Stimulated activated CD8-positive, alpha-beta memory T cell treated with anti-CD3 and anti-CD28 coated beads, Interleukin-4, amount 100 ng/mL, for 48 hours (primary cell): ENCODE measurements around the gene PADI6.
"Not testable (repeated sequence)": the region's sequence is repeated elsewhere in the genome, so short reads cannot be mapped to it uniquely, and the experiment has no call there.

ENCODE experiments used
- DNase-seq: peaks from one replicate; pipeline ENCODE4 v3.0.0-alpha.2; 2020

The PADI6 gene

GRCh38 chr1:17371896-17372295 is at the start of gene PADI6:
Gene PADI6 (plus strand): TSS chr1:17372196. CDS start chr1:17372246, 50 bp downstream.
- DNase-seq = no peak

GRCh38 chr1:17328855-17329254 is 43.1 kb upstream of the PADI6 start:
- no peak for DNase-seq

DNA sequence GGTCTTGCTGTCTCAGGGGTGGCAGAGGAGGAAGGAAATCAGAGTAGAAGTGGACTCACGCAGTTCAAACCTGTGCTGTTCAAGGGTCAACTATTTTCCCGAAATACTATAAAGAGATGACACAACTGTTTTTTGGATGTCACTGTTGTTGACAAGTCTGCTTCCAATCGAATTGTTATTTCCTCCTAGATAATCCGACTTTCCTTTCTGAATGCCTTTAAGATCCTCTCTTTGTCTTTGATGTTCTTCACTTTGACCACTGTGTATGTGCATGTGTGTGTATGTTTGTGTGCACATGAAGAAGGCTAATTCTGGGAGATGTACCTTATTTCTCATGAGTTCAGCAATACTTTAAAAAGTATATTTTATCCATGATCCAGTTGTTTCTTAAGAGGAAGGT is 42.4 kb upstream of the PADI6 start:
- DNase-seq = no peak

- DNase-seq = no peak
Observed at GRCh38 chr1:17330856-17331255, 41.1 kb upstream of the PADI6 start.

DNA sequence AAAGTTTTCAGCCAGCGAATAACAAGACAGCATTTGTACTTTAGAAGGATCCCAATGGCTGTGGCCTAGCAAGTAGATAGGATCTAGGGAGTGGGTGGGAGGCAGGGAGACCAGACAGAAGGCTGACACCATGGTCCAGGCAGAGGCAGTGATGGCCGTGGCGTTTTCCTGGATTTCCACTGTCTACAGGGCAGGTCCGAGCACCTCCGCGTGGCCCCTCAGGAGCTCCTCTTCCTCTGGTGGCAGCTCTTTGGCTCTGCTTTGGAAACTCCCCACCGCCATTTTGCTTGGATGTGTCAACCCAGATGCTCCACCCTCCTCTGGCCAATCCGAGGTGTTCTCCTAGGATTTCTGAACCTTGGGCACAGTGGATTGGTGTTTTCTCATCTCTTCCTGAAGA is 38.9 kb upstream of the PADI6 start:
- no peak for DNase-seq

DNA sequence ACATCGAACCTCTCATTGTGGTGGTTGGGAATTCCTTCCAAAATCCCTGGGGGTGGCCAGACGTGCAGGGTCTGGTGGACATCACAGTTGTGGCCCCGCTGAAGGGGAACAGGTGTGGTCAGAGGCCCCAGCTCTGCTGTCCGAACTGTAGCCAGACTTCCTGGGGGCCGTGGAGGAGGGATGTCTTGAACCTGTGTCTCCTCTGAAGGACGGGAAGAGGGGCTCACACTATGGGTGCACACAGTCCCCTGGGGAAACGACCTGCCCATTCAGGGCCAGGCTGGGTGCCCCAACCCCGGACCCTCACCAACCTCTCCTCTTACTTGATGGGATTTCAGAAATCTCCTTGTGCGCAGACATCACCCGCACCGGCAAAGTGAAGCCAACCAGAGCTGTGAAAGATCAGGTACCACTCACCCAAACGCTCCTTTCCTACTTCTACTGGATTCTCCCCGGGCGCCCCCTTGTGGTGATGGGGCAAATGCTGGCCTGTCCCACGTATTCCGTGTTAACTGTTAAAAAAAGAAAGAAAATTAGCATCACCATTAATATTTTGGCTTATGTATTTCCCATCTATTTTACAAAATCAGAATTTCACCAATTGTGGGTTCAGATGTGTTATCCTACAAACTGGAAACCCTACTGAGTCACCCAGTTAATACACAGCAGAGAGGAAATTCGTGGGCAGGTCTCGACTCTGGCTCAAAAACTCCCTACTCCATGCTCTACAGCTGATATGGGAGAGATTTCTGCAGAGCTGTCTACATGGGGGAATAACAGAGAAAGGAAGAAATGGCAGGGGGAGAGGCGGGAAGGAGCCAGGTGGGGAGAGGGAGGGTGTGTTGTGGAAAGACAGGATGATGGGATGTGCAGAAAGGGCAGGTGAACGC is 35.9 kb upstream of the PADI6 start:
- peak; percentile 88 for DNase-seq

GRCh38 chr1:17338706-17339493 is 33.1 kb upstream of the PADI6 start:
- no peak for DNase-seq

DNA sequence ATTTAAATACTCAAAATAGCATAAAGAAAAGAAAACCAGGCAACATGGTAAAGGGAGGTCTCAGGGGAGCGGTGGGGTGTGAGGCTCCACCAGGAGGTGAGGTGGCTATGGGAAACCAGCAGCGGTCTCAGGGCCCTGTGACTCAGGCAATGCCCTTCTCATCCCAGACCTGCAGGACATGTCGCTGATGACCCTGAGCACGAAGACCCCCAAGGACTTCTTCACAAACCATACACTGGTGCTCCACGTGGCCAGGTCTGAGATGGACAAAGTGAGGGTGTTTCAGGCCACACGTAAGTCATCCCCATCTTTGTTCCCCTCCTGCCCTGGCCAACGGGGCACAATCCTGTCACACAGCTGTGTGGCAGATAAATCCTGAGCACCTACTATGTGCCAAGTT is 32.5 kb upstream of the PADI6 start:
- no peak for DNase-seq

DNA sequence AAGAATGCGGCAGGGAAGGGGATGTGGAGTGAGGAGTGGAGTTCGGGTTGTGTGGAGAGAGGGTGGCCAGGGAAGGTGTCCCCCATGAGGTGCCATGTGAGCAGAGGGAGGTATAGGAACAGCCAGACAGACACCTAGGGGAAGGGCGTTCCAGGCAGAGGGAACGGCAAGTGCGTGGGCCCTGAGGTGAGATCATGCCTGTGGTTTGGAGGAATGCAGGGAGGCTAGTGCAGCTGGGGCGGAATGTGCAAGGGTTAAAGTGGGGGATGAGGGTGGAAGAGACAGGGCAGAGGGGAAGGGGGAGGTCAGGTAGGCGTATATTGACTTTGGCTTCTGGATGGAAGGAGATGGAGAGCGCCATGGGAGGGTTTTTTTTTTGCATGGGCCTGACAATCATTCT is 31.6 kb upstream of the PADI6 start:
- no peak for DNase-seq

DNA sequence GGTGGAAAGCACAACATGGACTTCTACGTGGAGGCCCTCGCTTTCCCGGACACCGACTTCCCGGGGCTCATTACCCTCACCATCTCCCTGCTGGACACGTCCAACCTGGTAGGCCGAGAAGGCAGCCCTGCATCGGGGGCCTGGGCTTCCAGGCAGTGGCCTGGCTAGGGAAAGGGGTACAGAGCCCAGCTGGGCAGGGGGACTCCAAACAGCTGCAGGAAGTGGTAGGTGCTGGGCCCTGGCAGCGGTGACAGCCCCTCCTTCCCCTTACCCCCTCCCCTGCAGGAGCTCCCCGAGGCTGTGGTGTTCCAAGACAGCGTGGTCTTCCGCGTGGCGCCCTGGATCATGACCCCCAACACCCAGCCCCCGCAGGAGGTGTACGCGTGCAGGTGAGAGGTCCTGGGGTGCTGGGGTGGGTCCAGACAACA is 30.0 kb upstream of the PADI6 start:
- DNase-seq = no peak

GRCh38 chr1:17345506-17345905 is 26.5 kb upstream of the PADI6 start:
- DNase-seq = not testable (repeated sequence)

DNA sequence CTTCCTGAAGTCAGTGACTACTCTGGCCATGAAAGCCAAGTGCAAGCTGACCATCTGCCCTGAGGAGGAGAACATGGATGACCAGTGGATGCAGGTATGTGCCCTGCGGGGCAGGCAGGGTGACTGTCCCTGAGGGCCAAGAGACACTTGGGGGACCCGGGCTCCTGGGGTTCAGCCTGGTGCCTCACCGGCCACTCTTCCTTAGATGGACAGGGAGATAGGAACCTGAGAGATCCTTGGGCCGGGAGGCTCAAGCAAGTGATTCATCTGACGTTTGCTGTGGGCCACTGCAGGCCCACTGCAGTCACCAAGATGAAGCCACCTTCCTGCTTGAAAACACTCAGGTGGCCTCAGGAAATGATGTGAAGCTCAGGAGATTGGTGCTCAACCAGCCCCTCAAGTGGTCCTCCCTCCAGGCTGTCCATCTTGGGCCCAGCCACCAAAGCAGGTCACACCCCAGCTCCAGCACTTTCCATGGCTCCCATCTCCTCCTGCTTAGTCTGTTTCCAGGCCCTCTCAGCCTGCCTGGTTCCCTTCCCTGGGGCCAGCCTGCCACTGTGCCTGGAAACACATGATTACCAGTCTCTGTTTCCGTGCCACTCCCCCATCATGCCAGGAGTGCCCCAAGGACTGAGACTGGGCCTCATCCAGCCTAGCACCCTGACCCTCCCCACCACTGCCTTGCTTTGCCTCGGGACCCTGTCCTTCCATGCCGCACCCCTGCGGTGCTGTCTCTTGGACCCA is 25.8 kb upstream of the PADI6 start:
- no peak for DNase-seq

DNA sequence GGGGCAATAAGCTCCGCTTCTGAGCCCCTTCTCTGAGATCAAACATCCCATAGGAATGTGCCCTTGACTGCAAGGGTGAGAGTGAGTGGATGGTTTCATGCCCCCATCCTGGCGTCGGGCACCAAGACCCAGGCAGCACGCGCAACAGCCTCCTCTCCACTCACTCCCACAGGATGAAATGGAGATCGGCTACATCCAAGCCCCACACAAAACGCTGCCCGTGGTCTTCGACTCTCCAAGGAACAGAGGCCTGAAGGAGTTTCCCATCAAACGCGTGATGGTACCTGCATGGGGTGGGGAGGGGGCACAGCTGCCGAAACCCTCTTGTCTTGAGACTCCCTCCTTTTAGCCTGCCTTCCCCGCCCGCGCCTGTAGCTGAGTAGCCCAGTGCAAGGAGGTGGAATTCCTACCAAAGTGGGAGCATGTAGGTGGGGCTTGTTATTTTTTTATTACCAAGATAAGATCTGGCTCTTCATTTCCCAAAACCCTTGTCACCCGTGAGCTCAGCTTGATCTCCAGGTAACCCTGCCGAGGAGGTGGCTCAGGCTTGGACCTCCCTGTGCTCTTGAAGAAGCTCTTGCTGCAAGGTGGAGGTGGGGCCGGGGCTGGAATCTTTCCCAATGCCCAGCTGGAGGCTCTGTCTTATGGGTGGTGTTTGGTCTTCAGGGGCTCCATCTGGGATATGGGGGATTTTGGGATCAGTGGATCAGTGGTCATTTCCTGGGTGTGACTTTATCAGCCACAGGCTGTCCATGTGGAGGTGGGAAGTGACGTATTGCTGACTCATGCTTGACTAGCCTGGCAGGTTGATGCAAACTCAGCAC is 24.0 kb upstream of the PADI6 start:
- DNase-seq = no peak

DNA sequence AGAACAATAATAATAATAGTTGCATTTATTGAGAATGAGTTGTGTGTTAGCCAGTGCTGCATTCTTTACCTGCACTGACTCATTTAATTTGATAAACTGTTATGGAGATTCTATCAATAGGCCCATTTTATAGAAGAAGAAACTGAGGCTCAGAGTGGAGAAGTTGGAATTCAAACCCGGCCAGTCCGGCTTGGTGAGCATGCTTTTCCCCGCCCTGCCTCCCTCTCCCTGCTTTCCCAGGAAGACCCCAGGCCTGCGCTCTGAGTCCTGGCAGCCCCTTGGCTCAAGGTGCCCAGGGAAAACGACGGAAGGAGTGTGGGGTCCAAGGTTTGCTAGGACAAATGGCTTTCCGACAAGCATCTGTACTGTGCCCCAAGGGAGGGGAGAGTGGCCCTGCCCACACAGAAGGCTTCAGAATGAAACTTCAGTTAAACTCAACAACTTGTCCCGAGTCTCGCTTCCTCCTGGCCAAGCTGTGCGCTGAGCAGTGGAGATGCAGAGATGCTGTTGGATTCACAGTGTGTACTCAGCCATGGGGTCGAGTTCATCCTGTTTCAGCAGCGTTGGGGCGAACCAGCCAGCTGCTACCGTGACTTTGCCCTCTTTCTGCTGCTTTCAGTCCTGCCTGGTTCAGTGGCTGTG is 23.3 kb upstream of the PADI6 start:
- no peak for DNase-seq

DNA sequence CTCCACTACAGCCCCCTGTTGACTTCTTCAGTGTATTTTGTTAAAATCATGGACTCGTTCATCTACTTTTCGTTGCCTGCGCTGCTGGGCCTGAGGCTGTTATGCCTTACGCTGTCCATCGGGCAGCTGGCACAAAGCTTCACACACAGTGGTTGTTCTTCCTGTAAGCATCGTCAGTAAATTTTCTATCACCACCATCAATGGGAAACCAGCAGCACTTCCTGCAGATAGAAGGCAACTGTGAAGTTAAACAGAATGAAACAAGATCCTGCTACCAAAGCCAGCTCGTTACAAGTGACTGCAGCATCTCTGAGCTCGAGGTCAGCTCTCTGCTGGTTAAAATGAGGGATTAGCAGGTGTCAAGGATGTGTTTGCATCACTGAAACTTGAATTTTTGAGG is 21.9 kb upstream of the PADI6 start:
- DNase-seq = no peak

GRCh38 chr1:17350928-17351446 is 21.0 kb upstream of the PADI6 start:
- DNase-seq = no peak

DNA sequence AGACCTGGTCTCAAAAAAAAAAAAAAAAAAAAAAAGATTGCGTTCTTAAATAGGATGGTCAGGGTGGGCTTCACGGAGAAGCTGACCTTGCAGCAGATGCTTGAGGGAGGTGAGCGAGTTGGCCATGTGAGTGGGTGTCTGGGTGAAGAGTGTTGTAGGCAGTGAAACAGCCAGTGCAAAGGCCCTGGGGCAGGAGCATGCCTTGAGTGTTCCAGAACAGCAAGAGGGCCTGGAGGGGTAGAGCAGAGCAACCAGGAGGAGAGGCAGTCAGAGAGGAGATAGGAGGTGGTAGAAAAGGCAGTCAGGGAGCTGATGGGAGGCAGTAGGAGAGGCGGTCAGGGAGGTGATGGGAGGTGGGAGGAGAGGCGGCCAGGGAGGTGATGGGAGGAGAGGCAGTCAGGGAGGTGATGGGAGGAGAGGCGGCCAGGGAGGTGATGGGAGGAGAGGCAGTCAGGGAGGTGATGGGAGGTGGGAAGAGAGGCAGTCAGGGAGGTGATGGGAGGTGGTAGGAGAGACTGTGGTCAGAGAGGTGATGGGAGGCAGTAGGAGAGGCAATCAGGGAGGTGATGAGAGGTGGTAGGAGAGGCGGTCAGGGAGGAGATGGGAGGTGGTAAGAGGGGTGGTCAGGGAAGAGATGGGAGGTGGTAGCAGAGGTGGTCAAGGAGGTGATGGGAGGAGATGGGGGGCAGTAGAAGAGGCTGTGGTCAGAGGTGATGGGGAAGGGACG is 20.2 kb upstream of the PADI6 start:
- no peak for DNase-seq

GRCh38 chr1:17352419-17352909 is 19.5 kb upstream of the PADI6 start:
- no peak for DNase-seq

- peak; percentile 51 for DNase-seq
Observed at GRCh38 chr1:17355898-17356297, 16.1 kb upstream of the PADI6 start.

- peak; percentile 51 for DNase-seq
Observed at GRCh38 chr1:17356387-17357026, 15.5 kb upstream of the PADI6 start.
